HG02642 (cell line): Measurements from ENCODE around the gene CD99L2.

Source experiments
- ATAC-seq: cut with Tn5 transposase; IDR thresholded peaks from one replicate; pipeline ENCODE4 v1.9.1; 2021; ENCODE audit warnings: mild to moderate bottlenecking; ENCODE audit not compliant: unreplicated experiment, poor library complexity

Gene CD99L2

GRCh38 chrX:150767045-150767395 lies 131.4 kb downstream of the CD99L2 start:
- no peak for ATAC-seq

GRCh38 chrX:150766351-150767044 lies 132.0 kb downstream of the CD99L2 start:
- ATAC-seq = no peak

- ATAC-seq = no peak
These were observed 132.6 kb downstream of the CD99L2 start for GRCh38 chrX:150765782-150766350.

- ATAC-seq = no peak
These were observed 133.2 kb downstream of the CD99L2 start for GRCh38 chrX:150765237-150765636.

GRCh38 chrX:150763810-150764209 lies 134.7 kb downstream of the CD99L2 start:
- no peak for ATAC-seq

GRCh38 chrX:150763303-150763797 lies 135.1 kb downstream of the CD99L2 start:
- no peak for ATAC-seq

- ATAC-seq = no peak
These were observed 136.0 kb downstream of the CD99L2 start for GRCh38 chrX:150762258-150763165.

- no peak for ATAC-seq
These were observed 136.7 kb downstream of the CD99L2 start for GRCh38 chrX:150761819-150762216.

GRCh38 chrX:150761176-150761818 lies 137.2 kb downstream of the CD99L2 start:
- ATAC-seq = no peak

- ATAC-seq = no peak
These were observed 138.7 kb downstream of the CD99L2 start for GRCh38 chrX:150759568-150760416.

- ATAC-seq = no peak
These were observed 141.1 kb downstream of the CD99L2 start for GRCh38 chrX:150757371-150757770.

GRCh38 chrX:150753968-150754367 lies 144.5 kb downstream of the CD99L2 start:
- ATAC-seq = no peak

GRCh38 chrX:150753357-150753756 lies 145.1 kb downstream of the CD99L2 start:
- ATAC-seq = no peak

GRCh38 chrX:150752124-150752523 lies 146.3 kb downstream of the CD99L2 start:
- no peak for ATAC-seq

GRCh38 chrX:150736475-150736874 lies 162.0 kb downstream of the CD99L2 start:
- no peak for ATAC-seq

GRCh38 chrX:150731795-150732194 lies 166.7 kb downstream of the CD99L2 start:
- no peak for ATAC-seq

GRCh38 chrX:150730719-150731118 lies 167.7 kb downstream of the CD99L2 start:
- no peak for ATAC-seq

- no peak for ATAC-seq
These were observed 168.5 kb downstream of the CD99L2 start for GRCh38 chrX:150729956-150730355.

GRCh38 chrX:150719621-150720020 lies 178.8 kb downstream of the CD99L2 start:
- ATAC-seq = no peak
